ENCODE results near the gene PORCN. TPM values are rescaled to one million over a fixed set of nuclear protein-coding genes. Genes with fewer than 3 reads are reported as not detected.

Gene PORCN
- total RNA-seq, 1 donor from 2014 or later: 9.4 TPM

GRCh38 chrX:48478806-48479205, 30.0 kb upstream of the PORCN start:
- H3K4me3 Mint-ChIP-seq (ENCODE audit: unreplicated experiment): peak overlapping the region; percentile 63
- no peak for TF ChIP-seq CTCF (IDR thresholded peaks at IDR 0.05; ENCODE audit: unreplicated experiment)
- peaks cover 22% of the 10 kb centered on the region for H3K36me3 Mint-ChIP-seq (ENCODE audit: low read depth, unreplicated experiment)
- no peak overlapping the region for H3K27ac Mint-ChIP-seq (ENCODE audit: unreplicated experiment)
- H3K9me3 Mint-ChIP-seq (ENCODE audit: unreplicated experiment): no peaks in the 10 kb centered on the region
- H3K27me3 Mint-ChIP-seq (ENCODE audit: unreplicated experiment): peaks cover 6% of the 10 kb centered on the region
- DNase-seq (ENCODE audit: low spot score): no peak
- peaks cover 21% of the 10 kb centered on the region for H3K4me1 Mint-ChIP-seq (ENCODE audit: unreplicated experiment)

- H3K4me3 Mint-ChIP-seq (ENCODE audit: unreplicated experiment): peak overlapping the region; percentile 52
- H3K4me1 Mint-ChIP-seq (ENCODE audit: unreplicated experiment): peaks cover 18% of the 10 kb centered on the region
- DNase-seq (ENCODE audit: low spot score): no peak
- H3K9me3 Mint-ChIP-seq (ENCODE audit: unreplicated experiment): no peaks in the 10 kb centered on the region
- no peak for TF ChIP-seq CTCF (IDR thresholded peaks at IDR 0.05; ENCODE audit: unreplicated experiment)
- H3K27me3 Mint-ChIP-seq (ENCODE audit: unreplicated experiment): peaks cover 6% of the 10 kb centered on the region
- H3K27ac Mint-ChIP-seq (ENCODE audit: unreplicated experiment): no peak overlapping the region
- H3K36me3 Mint-ChIP-seq (ENCODE audit: low read depth, unreplicated experiment): peaks cover 22% of the 10 kb centered on the region
Measured at GRCh38 chrX:48480142-48480541, 28.6 kb upstream of the PORCN start.

GRCh38 chrX:48480583-48480982, 28.2 kb upstream of the PORCN start:
- H3K27me3 Mint-ChIP-seq (ENCODE audit: unreplicated experiment): peaks cover 6% of the 10 kb centered on the region
- H3K9me3 Mint-ChIP-seq (ENCODE audit: unreplicated experiment): no peaks in the 10 kb centered on the region
- H3K4me3 Mint-ChIP-seq (ENCODE audit: unreplicated experiment): peak overlapping the region; percentile 52
- no peak for TF ChIP-seq CTCF (IDR thresholded peaks at IDR 0.05; ENCODE audit: unreplicated experiment)
- peaks cover 22% of the 10 kb centered on the region for H3K36me3 Mint-ChIP-seq (ENCODE audit: low read depth, unreplicated experiment)
- no peak overlapping the region for H3K27ac Mint-ChIP-seq (ENCODE audit: unreplicated experiment)
- H3K4me1 Mint-ChIP-seq (ENCODE audit: unreplicated experiment): peaks cover 18% of the 10 kb centered on the region
- no peak for DNase-seq (ENCODE audit: low spot score)

- Mint-ChIP-seq H3K4me1 (ENCODE audit: unreplicated experiment) (peaks cover 2% of the 10 kb centered on the region), H3K4me3 (ENCODE audit: unreplicated experiment) (no peak overlapping the region), H3K9me3 (ENCODE audit: unreplicated experiment) (no peaks in the 10 kb centered on the region), H3K36me3 (ENCODE audit: low read depth, unreplicated experiment) (peaks cover 14% of the 10 kb centered on the region), H3K27me3 (ENCODE audit: unreplicated experiment) (peaks cover 2% of the 10 kb centered on the region), H3K27ac (ENCODE audit: unreplicated experiment) (no peak overlapping the region)
- TF ChIP-seq CTCF (IDR thresholded peaks at IDR 0.05; ENCODE audit: unreplicated experiment): no peak
- DNase-seq (ENCODE audit: low spot score): no peak
Measured at GRCh38 chrX:48482526-48482925, 26.3 kb upstream of the PORCN start.

GRCh38 chrX:48487362-48487798, 21.4 kb upstream of the PORCN start:
- no peak for TF ChIP-seq CTCF (IDR thresholded peaks at IDR 0.05; ENCODE audit: unreplicated experiment)
- Mint-ChIP-seq H3K4me3 (ENCODE audit: unreplicated experiment) (no peak overlapping the region), H3K27me3 (ENCODE audit: unreplicated experiment) (peaks cover 2% of the 10 kb centered on the region), H3K4me1 (ENCODE audit: unreplicated experiment) (peaks cover 5% of the 10 kb centered on the region), H3K27ac (ENCODE audit: unreplicated experiment) (no peak overlapping the region), H3K9me3 (ENCODE audit: unreplicated experiment) (no peaks in the 10 kb centered on the region), H3K36me3 (ENCODE audit: low read depth, unreplicated experiment) (no peaks in the 10 kb centered on the region)
- DNase-seq (ENCODE audit: low spot score): no peak
